DOHH2 (cell line): ENCODE results near the gene SULT4A1.

Experiments
- EZH2phosphoT487 ChIP-seq: fragments of 200-600 bp; sonication (generic); IDR thresholded peaks from 2 replicates; pipeline ENCODE4 v1.6.1; 2017; ENCODE audit warnings: borderline replicate concordance, mild to moderate bottlenecking, antibody characterized with exemption, low read length, moderate library complexity, mixed read lengths
- TF ChIP-seq, protein P1 (sequence below): fragments of 200-600 bp; sonication (generic); IDR thresholded peaks from one replicate; pipeline ENCODE4 v1.5.1; 2014; ENCODE audit warnings: antibody characterized with exemption, mild to moderate bottlenecking, low read depth, low read length; ENCODE audit not compliant: poor library complexity, severe bottlenecking

DNA sequence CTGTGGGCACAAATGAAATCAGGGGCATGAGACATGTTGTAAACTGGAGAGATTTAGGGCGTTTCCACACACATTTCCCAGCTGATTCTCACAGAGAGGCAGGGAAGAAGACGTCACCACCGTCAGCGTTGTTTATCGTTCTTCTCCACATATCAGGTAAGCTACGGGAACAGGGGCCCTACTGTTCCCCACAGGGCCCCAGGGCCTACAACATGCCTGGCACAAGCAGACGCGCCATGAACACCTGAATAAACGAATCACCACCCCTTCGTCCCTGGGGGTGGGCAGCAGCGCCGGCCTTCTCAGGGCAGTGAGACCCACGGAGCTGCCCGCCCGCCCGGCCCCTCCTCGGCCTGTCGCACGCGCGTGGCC lies 50.5 kb downstream of the SULT4A1 start:
- TF ChIP-seq, protein P1, sequence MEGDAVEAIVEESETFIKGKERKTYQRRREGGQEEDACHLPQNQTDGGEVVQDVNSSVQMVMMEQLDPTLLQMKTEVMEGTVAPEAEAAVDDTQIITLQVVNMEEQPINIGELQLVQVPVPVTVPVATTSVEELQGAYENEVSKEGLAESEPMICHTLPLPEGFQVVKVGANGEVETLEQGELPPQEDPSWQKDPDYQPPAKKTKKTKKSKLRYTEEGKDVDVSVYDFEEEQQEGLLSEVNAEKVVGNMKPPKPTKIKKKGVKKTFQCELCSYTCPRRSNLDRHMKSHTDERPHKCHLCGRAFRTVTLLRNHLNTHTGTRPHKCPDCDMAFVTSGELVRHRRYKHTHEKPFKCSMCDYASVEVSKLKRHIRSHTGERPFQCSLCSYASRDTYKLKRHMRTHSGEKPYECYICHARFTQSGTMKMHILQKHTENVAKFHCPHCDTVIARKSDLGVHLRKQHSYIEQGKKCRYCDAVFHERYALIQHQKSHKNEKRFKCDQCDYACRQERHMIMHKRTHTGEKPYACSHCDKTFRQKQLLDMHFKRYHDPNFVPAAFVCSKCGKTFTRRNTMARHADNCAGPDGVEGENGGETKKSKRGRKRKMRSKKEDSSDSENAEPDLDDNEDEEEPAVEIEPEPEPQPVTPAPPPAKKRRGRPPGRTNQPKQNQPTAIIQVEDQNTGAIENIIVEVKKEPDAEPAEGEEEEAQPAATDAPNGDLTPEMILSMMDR = no peak
- TF ChIP-seq EZH2phosphoT487 = no peak
